MCF 10A (cell line): ENCODE data around the gene CRB1. TPM values are rescaled to one million over a fixed set of nuclear protein-coding genes. Genes with fewer than 3 reads are reported as not detected.

ENCODE experiments used
- BruUV-seq: library from RNA; stranded (reverse); fragments of 400-500 nt; replicated peaks from 2 replicates; lab custom pipeline; 2021; lab: Mats Ljungman, UMichigan
- CTCF ChIA-PET: fragments of 300-600 bp; sonication (Branson Sonifier 250); formaldehyde crosslinking; extraction: SDS; loops from one replicate; lab custom pipeline; 2021; ENCODE audit warnings: antibody characterized with exemption, inconsistent platforms; lab: Yijun Ruan, JAX
- POLR2A ChIA-PET: fragments of 300-600, 350-650 bp; sonication (Branson Sonifier 250); formaldehyde crosslinking; extraction: SDS; loops from one replicate; lab custom pipeline; 2020; ENCODE audit warnings: antibody characterized with exemption, inconsistent platforms; lab: Yijun Ruan, JAX
- DNase-seq: peaks from one replicate; pipeline ENCODE4 v3.0.0-alpha.2; 2018; ENCODE audit not compliant: unreplicated experiment
- H3K27ac Mint-ChIP-seq: one replicate; pipeline ENCODE4 v1.8.0; 2022; ENCODE audit warnings: mild to moderate bottlenecking, low read depth, mixed read lengths; ENCODE audit not compliant: unreplicated experiment
- H3K27me3 Mint-ChIP-seq: one replicate; pipeline ENCODE4 v1.8.0; 2022; ENCODE audit warnings: mixed read lengths; ENCODE audit not compliant: insufficient read depth, unreplicated experiment
- H3K36me3 Mint-ChIP-seq: one replicate; pipeline ENCODE4 v1.8.0; 2022; ENCODE audit warnings: mild to moderate bottlenecking, moderate library complexity, mixed read lengths; ENCODE audit not compliant: insufficient read depth, unreplicated experiment
- H3K4me1 Mint-ChIP-seq: one replicate; pipeline ENCODE4 v1.8.0; 2022; ENCODE audit warnings: mixed read lengths; ENCODE audit not compliant: insufficient read depth, unreplicated experiment
- H3K4me3 Mint-ChIP-seq: one replicate; pipeline ENCODE4 v1.8.0; 2022; ENCODE audit warnings: mild to moderate bottlenecking, moderate library complexity, mixed read lengths; ENCODE audit not compliant: unreplicated experiment
- H3K9me3 Mint-ChIP-seq: one replicate; pipeline ENCODE4 v1.8.0; 2022; ENCODE audit warnings: mixed read lengths; ENCODE audit not compliant: unreplicated experiment
- CTCF ChIP-seq: fragments of 200-600 bp; IDR thresholded peaks from one replicate; pipeline ENCODE4 v1.8.0; 2022; ENCODE audit warnings: antibody characterized with exemption, mild to moderate bottlenecking; ENCODE audit not compliant: unreplicated experiment
- intact Hi-C: fragments of 100-400 bp; cut with micrococcal nuclease; formaldehyde crosslinking; loops from 2 replicates; pipeline ENCODE4 v1.14.1; 2022
- total RNA-seq: library from RNA; stranded (reverse); gene quantifications from 2 replicates; pipeline ENCODE4 v1.2.3, GENCODE V29; 2022

The CRB1 gene
- total RNA-seq, 1 experiment from 2014 or later: 0.65 TPM

- no peak for DNase-seq
- no peaks in the 10 kb centered on the region for H3K27me3 Mint-ChIP-seq
- no TSS peak for BruUV-seq
- ChIA-PET POLR2A (no interaction called here), CTCF (interaction anchor here (0.5 kb wide), 1 partner anchor 540 kb away, joined by 3 read pairs; no protein-coding TSS in a partner anchor)
- no peak overlapping the region for H3K4me3 Mint-ChIP-seq
- intact Hi-C loops: no loop called here
- H3K36me3 Mint-ChIP-seq: no peaks in the 10 kb centered on the region
- no peak overlapping the region for H3K27ac Mint-ChIP-seq
- H3K9me3 Mint-ChIP-seq: no peaks in the 10 kb centered on the region
- H3K4me1 Mint-ChIP-seq: no peaks in the 10 kb centered on the region
- no peak for TF ChIP-seq CTCF
These were observed 13.2 kb upstream of the CRB1 start for GRCh38 chr1:197254866-197255265.

GRCh38 chr1:197264936-197265567 lies 3.0 kb upstream of the CRB1 start:
- no TSS peak for BruUV-seq
- Mint-ChIP-seq H3K27me3 (no peaks in the 10 kb centered on the region), H3K4me1 (no peaks in the 10 kb centered on the region), H3K9me3 (no peaks in the 10 kb centered on the region), H3K36me3 (no peaks in the 10 kb centered on the region), H3K27ac (no peak overlapping the region), H3K4me3 (no peak overlapping the region)
- POLR2A ChIA-PET: no interaction called here
- CTCF ChIA-PET: interaction anchor here (0.6 kb wide), 2 partner anchors 11 to 26 kb away, joined by 3 read pairs; no protein-coding TSS in a partner anchor
- TF ChIP-seq CTCF: no peak
- DNase-seq: no peak
- intact Hi-C loops: no loop called here

- no peaks in the 10 kb centered on the region for H3K36me3 Mint-ChIP-seq
- no peak for DNase-seq
- no peaks in the 10 kb centered on the region for H3K9me3 Mint-ChIP-seq
- H3K4me3 Mint-ChIP-seq: no peak overlapping the region
- no TSS peak for BruUV-seq
- ChIA-PET CTCF (interaction anchor here (0.8 kb wide), 1 partner anchor 21 kb away, joined by 3 read pairs; no protein-coding TSS in a partner anchor), POLR2A (no interaction called here)
- no peaks in the 10 kb centered on the region for H3K4me1 Mint-ChIP-seq
- H3K27ac Mint-ChIP-seq: no peak overlapping the region
- H3K27me3 Mint-ChIP-seq: no peaks in the 10 kb centered on the region
- TF ChIP-seq CTCF: no peak
- intact Hi-C loops: no loop called here
These were observed 1.0 kb downstream of the CRB1 start for GRCh38 chr1:197269053-197269452.

GRCh38 chr1:197272791-197273190 lies 4.7 kb downstream of the CRB1 start:
- Mint-ChIP-seq H3K27me3 (no peaks in the 10 kb centered on the region), H3K27ac (no peak overlapping the region), H3K9me3 (no peaks in the 10 kb centered on the region), H3K36me3 (no peaks in the 10 kb centered on the region), H3K4me1 (peaks cover 6% of the 10 kb centered on the region), H3K4me3 (no peak overlapping the region)
- DNase-seq: no peak
- no TSS peak for BruUV-seq
- ChIA-PET POLR2A (no interaction called here), CTCF (no interaction called here)
- intact Hi-C loops: no loop called here
- no peak for TF ChIP-seq CTCF
